A673 (cell line): ENCODE data around the gene PTGER4.

Experiments
- EZH2 ChIP-seq: fragments of 200-600 bp; sonication (generic); IDR thresholded peaks from 2 replicates; pipeline ENCODE4 v1.6.1; 2017; ENCODE audit warnings: borderline replicate concordance, low read depth, mild to moderate bottlenecking, mixed read lengths, antibody characterized with exemption, low read length; ENCODE audit not compliant: poor library complexity, severe bottlenecking
- TF ChIP-seq, protein P1 (sequence below): fragments of 300-800, 200-600 bp; sonication (generic); conservative IDR thresholded peaks from 2 replicates; pipeline ENCODE4 v1.5.1; 2017; ENCODE audit warnings: low read depth, mild to moderate bottlenecking, antibody characterized with exemption, low read length, moderate library complexity, mixed read lengths

DNA sequence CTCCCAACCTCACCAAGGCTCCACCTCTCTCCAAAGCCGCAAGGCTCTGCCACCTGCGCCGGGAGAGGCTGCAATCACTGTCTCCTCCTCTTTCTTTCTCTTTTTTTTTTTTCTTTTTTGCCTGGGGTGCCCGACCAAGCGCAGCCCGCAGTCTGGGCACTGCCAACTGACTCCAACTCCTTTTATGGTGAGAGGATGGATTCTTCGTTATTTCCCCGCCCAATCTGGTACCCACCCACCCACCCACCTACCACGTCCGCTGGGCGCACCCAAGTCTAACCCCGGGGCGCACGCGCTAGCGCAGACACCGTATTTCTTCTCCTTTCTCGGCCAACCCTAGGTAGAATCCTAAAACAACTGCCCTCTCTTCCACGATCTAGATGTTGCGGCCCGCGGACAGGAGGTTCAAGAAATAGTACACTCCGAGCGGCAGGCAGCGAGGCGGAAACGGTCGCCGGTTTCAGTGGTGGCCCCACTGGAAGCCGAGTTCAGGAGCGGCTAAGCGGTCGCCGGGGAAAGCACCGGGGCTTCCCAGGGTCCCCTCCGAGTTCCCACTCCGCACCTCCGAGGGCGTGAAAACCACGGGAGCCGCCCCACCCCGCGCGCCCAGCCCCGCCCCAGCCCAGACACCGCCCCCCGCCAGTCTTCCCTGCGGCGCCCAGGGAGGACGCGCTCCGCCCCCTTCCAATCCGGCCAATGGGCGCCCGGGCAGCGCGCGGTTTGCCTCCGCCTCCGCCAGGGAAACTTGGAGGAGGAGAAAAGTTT lies 385 bp upstream of the PTGER4 start:
- TF ChIP-seq EZH2: no peak
- TF ChIP-seq, protein P1, sequence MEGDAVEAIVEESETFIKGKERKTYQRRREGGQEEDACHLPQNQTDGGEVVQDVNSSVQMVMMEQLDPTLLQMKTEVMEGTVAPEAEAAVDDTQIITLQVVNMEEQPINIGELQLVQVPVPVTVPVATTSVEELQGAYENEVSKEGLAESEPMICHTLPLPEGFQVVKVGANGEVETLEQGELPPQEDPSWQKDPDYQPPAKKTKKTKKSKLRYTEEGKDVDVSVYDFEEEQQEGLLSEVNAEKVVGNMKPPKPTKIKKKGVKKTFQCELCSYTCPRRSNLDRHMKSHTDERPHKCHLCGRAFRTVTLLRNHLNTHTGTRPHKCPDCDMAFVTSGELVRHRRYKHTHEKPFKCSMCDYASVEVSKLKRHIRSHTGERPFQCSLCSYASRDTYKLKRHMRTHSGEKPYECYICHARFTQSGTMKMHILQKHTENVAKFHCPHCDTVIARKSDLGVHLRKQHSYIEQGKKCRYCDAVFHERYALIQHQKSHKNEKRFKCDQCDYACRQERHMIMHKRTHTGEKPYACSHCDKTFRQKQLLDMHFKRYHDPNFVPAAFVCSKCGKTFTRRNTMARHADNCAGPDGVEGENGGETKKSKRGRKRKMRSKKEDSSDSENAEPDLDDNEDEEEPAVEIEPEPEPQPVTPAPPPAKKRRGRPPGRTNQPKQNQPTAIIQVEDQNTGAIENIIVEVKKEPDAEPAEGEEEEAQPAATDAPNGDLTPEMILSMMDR: no peak
